K562 (cell line): ENCODE measurements around the gene SLC25A21. TPM values are rescaled to one million over a fixed set of nuclear protein-coding genes. Genes with fewer than 3 reads are reported as not detected.

ENCODE experiments used
- ATAC-seq: fragments of 200-7000 bp; cut with Tn5 transposase; 3 replicates; pipeline ENCODE4 v1.9.1; 2020; ENCODE audit warnings: moderate library complexity
- BruUV-seq: library from RNA; stranded (reverse); fragments of 400-500 nt; replicated peaks from 2 replicates; lab custom pipeline; 2021; lab: Mats Ljungman, UMichigan
- CTCF ChIA-PET: fragments of 300-600 bp; formaldehyde crosslinking; extraction: SDS; loops from one replicate; lab custom pipeline; 2021; ENCODE audit warnings: low intra/inter-chr PET ratio; lab: Yijun Ruan, JAX
- POLR2A ChIA-PET: fragments of 300-600, 350-650 bp; sonication (Branson Sonifier 250); formaldehyde crosslinking; extraction: SDS; loops from one replicate; lab custom pipeline; 2021; ENCODE audit warnings: antibody characterized with exemption, inconsistent platforms; lab: Yijun Ruan, JAX
- DNase-seq, 4 experiments: peaks; one replicate each; pipeline versions ENCODE4 v3.0.0 to v3.0.0-alpha.2; 2011 to 2018; ENCODE audit warnings: low spot score in 3 of 4, mixed read lengths in 3 of 4; ENCODE audit errors: extremely low read depth in 1 of 4
- FAIRE-seq: peaks from 2 replicates; lab custom pipeline; 2011; peaks lifted over from hg19 to GRCh38; lab: Jason Lieb, UNC
- H2AFZ ChIP-seq: 2 replicates; pipeline ENCODE4 v1.6.0; 2011; ENCODE audit warnings: low read depth, low read length, control low read depth, inconsistent platforms
- H3K27ac ChIP-seq: fragments of 200-600 bp; 3 replicates; pipeline ENCODE4 v1.8.0; 2011; ENCODE audit warnings: low read depth, mild to moderate bottlenecking, control low read depth, inconsistent platforms, low read length, moderate library complexity, mixed read lengths; ENCODE audit errors: extremely low read depth
- H3K27me3 ChIP-seq, 2 experiments: fragments of 300-600 bp in 1 of 2; 2 replicates in 1 of 2; 3 replicates in 1 of 2; pipeline versions ENCODE4 v1.6.0 to v1.8.0; 2011; ENCODE audit warnings: inconsistent platforms in 2 of 2, low read length in 2 of 2, mild to moderate bottlenecking in 1 of 2, mixed read lengths in 1 of 2, moderate library complexity in 1 of 2; ENCODE audit not compliant: control insufficient read depth in 2 of 2, insufficient read depth in 2 of 2
- H3K36me3 ChIP-seq: fragments of 300-600 bp; 3 replicates; pipeline ENCODE4 v1.8.0; 2011; ENCODE audit warnings: mild to moderate bottlenecking, low read length, inconsistent platforms; ENCODE audit not compliant: control insufficient read depth, insufficient read depth
- H3K4me1 ChIP-seq, 2 experiments: fragments of 200-600 bp in 1 of 2; replicated peaks in 1 of 2; 2 replicates in 1 of 2; 3 replicates in 1 of 2; pipeline versions ENCODE4 v1.5.1 to v1.8.0; 2011; ENCODE audit warnings: inconsistent platforms in 2 of 2, low read length in 2 of 2, mild to moderate bottlenecking in 1 of 2, mixed read lengths in 1 of 2, moderate library complexity in 1 of 2; ENCODE audit not compliant: control insufficient read depth in 2 of 2, insufficient read depth in 2 of 2
- H3K4me2 ChIP-seq: 2 replicates; pipeline ENCODE4 v1.6.1; 2011; ENCODE audit warnings: low read length, control low read depth, inconsistent platforms, mixed read lengths; ENCODE audit not compliant: insufficient read depth
- H3K4me3 ChIP-seq: fragments of 200-600 bp; sonication (generic), shearing (Covaris generic); 2 replicates; pipeline ENCODE4 v1.5.1; 2016; ENCODE audit warnings: control low read depth, inconsistent platforms
- H3K79me2 ChIP-seq: fragments of 200-600 bp; 3 replicates; pipeline ENCODE4 v1.8.0; 2011; ENCODE audit warnings: low read length, inconsistent platforms; ENCODE audit not compliant: control insufficient read depth, insufficient read depth
- H3K9ac ChIP-seq, 2 experiments: 2 replicates each; pipeline versions ENCODE4 v1.6.0 to v1.6.1; 2011; ENCODE audit warnings: low read depth in 2 of 2, low read length in 2 of 2, control low read depth in 1 of 2, inconsistent platforms in 1 of 2, mild to moderate bottlenecking in 1 of 2, mixed read lengths in 1 of 2; ENCODE audit not compliant: insufficient read depth in 1 of 2
- H3K9me1 ChIP-seq: one replicate; pipeline ENCODE4 v1.6.0; 2011; ENCODE audit warnings: inconsistent platforms, mild to moderate bottlenecking, low read length, moderate library complexity; ENCODE audit not compliant: control insufficient read depth, insufficient read depth
- H3K9me3 ChIP-seq: replicated peaks from 2 replicates; pipeline ENCODE4 v1.5.1; 2011; ENCODE audit warnings: low read depth, low read length, inconsistent platforms; ENCODE audit not compliant: control insufficient read depth, insufficient read depth
- H4K20me1 ChIP-seq: replicated peaks from 2 replicates; pipeline ENCODE4 v1.6.1; 2011; ENCODE audit warnings: low read length, inconsistent platforms, mixed read lengths; ENCODE audit not compliant: control insufficient read depth, insufficient read depth
- LEF1 ChIP-seq: fragments of 450-650 bp; IDR thresholded peaks from 2 replicates; pipeline ENCODE4 v1.6.1; 2016; ENCODE audit warnings: mild to moderate bottlenecking
- MYC ChIP-seq, 2 experiments: fragments of 250-450 bp in 1 of 2; sonication (Bioruptor Pico) in 1 of 2; IDR thresholded peaks; 2 replicates each; pipeline versions ENCODE4 v1.5.1 to v1.6.1; 2012 to 2021; ENCODE audit warnings: low read depth in 2 of 2, borderline replicate concordance in 1 of 2, improper control_type of control experiment in 1 of 2, low read length in 1 of 2, mild to moderate bottlenecking in 1 of 2, moderate library complexity in 1 of 2
- PCBP2 ChIP-seq: fragments of 200-400 bp; formaldehyde crosslinking; IDR thresholded peaks from 2 replicates; pipeline ENCODE4 v1.6.1; 2018; ENCODE audit warnings: low read length, low read depth, mild to moderate bottlenecking, moderate library complexity; ENCODE audit not compliant: poor library complexity, severe bottlenecking
- RB1 ChIP-seq: fragments of 450-650 bp; IDR thresholded peaks from 2 replicates; pipeline ENCODE4 v1.6.1; 2017; ENCODE audit warnings: low read depth, mild to moderate bottlenecking
- RBM17 ChIP-seq: fragments of 200-400 bp; formaldehyde crosslinking; IDR thresholded peaks from 2 replicates; pipeline ENCODE4 v1.6.1; 2017; ENCODE audit warnings: low read depth, mild to moderate bottlenecking, low read length, borderline replicate concordance
- ZC3H8 ChIP-seq: fragments of 450-650 bp; IDR thresholded peaks from 2 replicates; pipeline ENCODE4 v1.6.1; 2017
- ZFP30 ChIP-seq: fragments of 250-450 bp; sonication (Bioruptor Pico); IDR thresholded peaks from 2 replicates; pipeline ENCODE4 v1.8.0; 2022; ENCODE audit warnings: moderate library complexity, mild to moderate bottlenecking, inconsistent platforms, borderline replicate concordance
- WGBS: fragments of 100-300 bp; shearing (Covaris generic); methylation state at CpG from one replicate; pipeline ENCODE4 v1.1.6; 2016; ENCODE audit warnings: low coverage, mixed read lengths; ENCODE audit not compliant: insufficient coverage; ENCODE audit errors: missing lambda C conversion rate; 5-methylcytosine and 5-hydroxymethylcytosine counted together
- in situ Hi-C: fragments of 300-500 bp; cut with MboI; formaldehyde crosslinking; loops from 4 replicates; pipeline ENCODE4 v1.15.0; 2018; ENCODE audit warnings: inconsistent platforms, mixed read lengths
- intact Hi-C: fragments of 100-400 bp; cut with micrococcal nuclease; formaldehyde crosslinking; loops from 2 replicates; pipeline ENCODE4 v1.14.2; 2022
- polyA plus RNA-seq, 8 experiments: library from polyadenylated mRNA; depleted of rRNA in 4 of 8; stranded (reverse) in 5 of 8; unstranded in 3 of 8; fragments of >200 nt; fragmentation: Nextera tagmentation in 2 of 8; fragmentation: Illumina TruSeq in 1 of 8; extraction: Ambion mirVana in 2 of 8; extraction: Trizol in 1 of 8; gene quantifications; 2 replicates each; pipeline versions ENCODE4 v1.2.1 to v1.2.3, GENCODE V29; 2011 to 2014; ENCODE audit warnings: inconsistent platforms in 1 of 8, missing spikeins in 1 of 8
- total RNA-seq, 7 experiments: library from RNA; depleted of rRNA in 6 of 7; stranded (reverse); fragments of >200 nt in 6 of 7; fragmentation: Illumina TruSeq in 2 of 7; extraction: Trizol in 2 of 7; gene quantifications; 2 replicates each; pipeline versions ENCODE4 v1.2.1 to v1.2.3, GENCODE V29; 2011 to 2021; ENCODE audit warnings: low replicate concordance in 1 of 7
- TF ChIP-seq, protein P1 (sequence below): sonication (generic); IDR thresholded peaks from 2 replicates; pipeline ENCODE4 v1.6.1; 2016
- TF ChIP-seq, protein P2 (sequence below): fragments of 250-450 bp; sonication (Bioruptor Pico); IDR thresholded peaks from 2 replicates; pipeline ENCODE4 v1.5.0; 2022; ENCODE audit warnings: mild to moderate bottlenecking
- TF ChIP-seq, protein P3 (sequence below): sonication (generic); formaldehyde crosslinking; IDR thresholded peaks from 2 replicates; pipeline ENCODE4 v1.8.1; 2023; ENCODE audit warnings: mild to moderate bottlenecking, missing genetic modification reagents

The SLC25A21 gene
- total and polyA plus RNA-seq, 9 of the 15 experiments (the other 6 are each of a cell fraction or from before 2014, with no cell fraction given) = 15.2 to 46.7 (median 28.7) TPM

DNA sequence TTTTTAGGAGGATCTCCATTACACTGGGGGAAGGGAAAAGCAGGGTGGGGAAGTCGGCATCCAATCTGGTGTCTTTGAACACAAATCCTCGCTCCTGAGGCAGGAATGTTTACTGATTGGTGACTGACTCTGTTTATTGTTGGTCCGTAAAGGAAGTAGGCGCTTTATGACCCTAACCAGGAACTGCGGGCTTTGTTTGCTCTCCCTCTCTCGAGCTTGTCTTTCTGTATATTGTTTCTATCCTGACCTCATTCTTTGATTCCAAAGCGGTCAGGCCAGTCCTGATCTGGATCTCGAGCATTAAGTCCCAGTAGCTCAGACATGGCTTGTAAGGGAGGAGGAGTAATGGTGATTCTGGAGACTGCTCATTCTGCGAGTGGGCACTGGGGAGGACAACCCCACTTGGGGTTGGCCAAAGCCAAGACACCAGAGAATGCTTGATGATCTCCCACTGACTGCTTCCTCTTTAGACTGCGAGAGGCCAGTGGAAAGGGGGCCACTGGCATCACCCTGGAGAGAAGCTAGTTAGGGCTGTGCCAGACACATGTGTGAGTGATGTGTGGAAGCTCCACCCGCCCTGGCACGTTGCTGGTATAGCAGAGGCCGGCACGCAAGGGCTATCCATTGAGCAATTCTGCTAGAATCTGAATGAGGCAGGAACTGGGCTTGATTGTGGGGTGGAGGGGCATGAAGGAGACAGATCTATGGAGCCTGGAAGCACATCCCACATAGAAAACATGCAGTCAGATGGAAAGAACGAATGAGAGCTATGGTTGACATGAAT is 316.1 kb downstream of the SLC25A21 start:
- no peak overlapping the region for H3K4me3 ChIP-seq
- in situ Hi-C loops (no loop called here), intact Hi-C loops (no loop called here)
- ChIA-PET POLR2A (no interaction called here), CTCF (no interaction called here)
- DNase-seq (no peak), FAIRE-seq (no peak), ATAC-seq (no peak)
- H4K20me1 ChIP-seq = no peaks in the 10 kb centered on the region; the same call in 1 of the 2 replicates
- H3K27ac ChIP-seq = no peak overlapping the region
- H3K27me3 ChIP-seq = no peaks in the 10 kb centered on the region
- H3K36me3 ChIP-seq = no peaks in the 10 kb centered on the region
- no peak overlapping the region for H2AFZ ChIP-seq
- H3K9me3 ChIP-seq = no peaks in the 10 kb centered on the region
- no TSS peak for BruUV-seq
- no peaks in the 10 kb centered on the region for H3K9me1 ChIP-seq
- WGBS = 79% methylated on average over 12 of the region's 15 CpGs
- no peaks in the 10 kb centered on the region; a peak in 1 of 5 replicates for H3K4me1 ChIP-seq
- H3K79me2 ChIP-seq = no peaks in the 10 kb centered on the region
- H3K9ac ChIP-seq = no peak overlapping the region
- TF ChIP-seq, protein P1, sequence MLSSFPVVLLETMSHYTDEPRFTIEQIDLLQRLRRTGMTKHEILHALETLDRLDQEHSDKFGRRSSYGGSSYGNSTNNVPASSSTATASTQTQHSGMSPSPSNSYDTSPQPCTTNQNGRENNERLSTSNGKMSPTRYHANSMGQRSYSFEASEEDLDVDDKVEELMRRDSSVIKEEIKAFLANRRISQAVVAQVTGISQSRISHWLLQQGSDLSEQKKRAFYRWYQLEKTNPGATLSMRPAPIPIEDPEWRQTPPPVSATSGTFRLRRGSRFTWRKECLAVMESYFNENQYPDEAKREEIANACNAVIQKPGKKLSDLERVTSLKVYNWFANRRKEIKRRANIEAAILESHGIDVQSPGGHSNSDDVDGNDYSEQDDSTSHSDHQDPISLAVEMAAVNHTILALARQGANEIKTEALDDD = no peak
- TF ChIP-seq, protein P2, sequence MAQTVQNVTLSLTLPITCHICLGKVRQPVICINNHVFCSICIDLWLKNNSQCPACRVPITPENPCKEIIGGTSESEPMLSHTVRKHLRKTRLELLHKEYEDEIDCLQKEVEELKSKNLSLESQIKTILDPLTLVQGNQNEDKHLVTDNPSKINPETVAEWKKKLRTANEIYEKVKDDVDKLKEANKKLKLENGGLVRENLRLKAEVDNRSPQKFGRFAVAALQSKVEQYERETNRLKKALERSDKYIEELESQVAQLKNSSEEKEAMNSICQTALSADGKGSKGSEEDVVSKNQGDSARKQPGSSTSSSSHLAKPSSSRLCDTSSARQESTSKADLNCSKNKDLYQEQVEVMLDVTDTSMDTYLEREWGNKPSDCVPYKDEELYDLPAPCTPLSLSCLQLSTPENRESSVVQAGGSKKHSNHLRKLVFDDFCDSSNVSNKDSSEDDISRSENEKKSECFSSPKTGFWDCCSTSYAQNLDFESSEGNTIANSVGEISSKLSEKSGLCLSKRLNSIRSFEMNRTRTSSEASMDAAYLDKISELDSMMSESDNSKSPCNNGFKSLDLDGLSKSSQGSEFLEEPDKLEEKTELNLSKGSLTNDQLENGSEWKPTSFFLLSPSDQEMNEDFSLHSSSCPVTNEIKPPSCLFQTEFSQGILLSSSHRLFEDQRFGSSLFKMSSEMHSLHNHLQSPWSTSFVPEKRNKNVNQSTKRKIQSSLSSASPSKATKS (CRISPR knock-in tag) = no peak
- no peak for TF ChIP-seq ZFP30 (CRISPR knock-in tag)
- TF ChIP-seq MYC (IDR thresholded peaks at IDR 0.05; ENCODE audit: low read depth, low read length) = no peak
- no peak for TF ChIP-seq MYC (CRISPR knock-in tag; IDR thresholded peaks at IDR 0.05; ENCODE audit: borderline replicate concordance, low read depth)
- TF ChIP-seq RB1 = no peak
- TF ChIP-seq, protein P3, sequence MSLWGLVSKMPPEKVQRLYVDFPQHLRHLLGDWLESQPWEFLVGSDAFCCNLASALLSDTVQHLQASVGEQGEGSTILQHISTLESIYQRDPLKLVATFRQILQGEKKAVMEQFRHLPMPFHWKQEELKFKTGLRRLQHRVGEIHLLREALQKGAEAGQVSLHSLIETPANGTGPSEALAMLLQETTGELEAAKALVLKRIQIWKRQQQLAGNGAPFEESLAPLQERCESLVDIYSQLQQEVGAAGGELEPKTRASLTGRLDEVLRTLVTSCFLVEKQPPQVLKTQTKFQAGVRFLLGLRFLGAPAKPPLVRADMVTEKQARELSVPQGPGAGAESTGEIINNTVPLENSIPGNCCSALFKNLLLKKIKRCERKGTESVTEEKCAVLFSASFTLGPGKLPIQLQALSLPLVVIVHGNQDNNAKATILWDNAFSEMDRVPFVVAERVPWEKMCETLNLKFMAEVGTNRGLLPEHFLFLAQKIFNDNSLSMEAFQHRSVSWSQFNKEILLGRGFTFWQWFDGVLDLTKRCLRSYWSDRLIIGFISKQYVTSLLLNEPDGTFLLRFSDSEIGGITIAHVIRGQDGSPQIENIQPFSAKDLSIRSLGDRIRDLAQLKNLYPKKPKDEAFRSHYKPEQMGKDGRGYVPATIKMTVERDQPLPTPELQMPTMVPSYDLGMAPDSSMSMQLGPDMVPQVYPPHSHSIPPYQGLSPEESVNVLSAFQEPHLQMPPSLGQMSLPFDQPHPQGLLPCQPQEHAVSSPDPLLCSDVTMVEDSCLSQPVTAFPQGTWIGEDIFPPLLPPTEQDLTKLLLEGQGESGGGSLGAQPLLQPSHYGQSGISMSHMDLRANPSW (CRISPR knock-in tag) = no peak
- TF ChIP-seq RBM17 = no peak
- no peak for TF ChIP-seq ZC3H8
- TF ChIP-seq LEF1 = no peak
- TF ChIP-seq PCBP2 = no peak
- no peak overlapping the region for H3K4me2 ChIP-seq
